Measurements from ENCODE around the gene U2AF2. TPM values are rescaled to one million over a fixed set of nuclear protein-coding genes. Genes with fewer than 3 reads are reported as not detected.
"Not testable (repeated sequence)": the region's sequence is repeated elsewhere in the genome, so short reads cannot be mapped to it uniquely, and the experiment has no call there.

U2AF2 gene
- total RNA-seq, 1 experiment from 2014 or later: 139 TPM

DNA sequence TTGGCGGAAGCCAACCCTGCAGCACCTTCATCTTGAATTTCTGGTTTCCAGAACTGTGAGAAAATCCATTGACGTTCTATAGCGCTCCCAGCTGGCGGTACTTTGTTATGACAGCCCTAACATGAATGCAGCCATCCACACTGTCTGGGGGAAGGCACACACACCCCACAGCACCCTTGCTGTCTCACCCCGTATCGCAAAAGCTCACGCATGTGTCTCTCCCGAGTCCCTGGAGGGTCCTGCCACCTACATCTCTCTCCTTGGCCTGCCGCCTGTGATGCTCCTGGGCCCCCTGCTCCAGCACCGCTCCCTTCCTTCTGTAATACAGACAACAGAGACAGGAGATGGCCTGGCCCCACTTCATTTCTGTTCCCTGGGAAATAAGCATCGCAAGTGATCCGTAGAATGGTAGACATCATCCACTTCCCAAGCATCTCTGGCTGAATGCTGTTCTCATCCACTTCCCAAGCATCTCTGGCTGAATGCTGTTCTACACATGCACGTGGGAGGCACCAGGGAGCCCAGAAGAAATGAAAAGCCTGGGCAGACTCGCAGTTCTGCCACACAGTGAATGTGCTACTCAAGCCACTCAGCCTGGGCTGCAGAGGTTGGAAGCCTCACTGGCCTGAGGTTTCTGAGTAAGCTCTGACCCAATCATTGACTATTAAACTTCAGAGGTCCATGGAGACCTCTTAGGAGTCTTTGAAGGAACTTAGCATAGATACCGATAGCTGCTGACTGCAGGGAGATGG is 49.8 kb downstream of the U2AF2 start:
- in situ Hi-C loops (cut with HindIII; ENCODE audit: low pct_unique_long_range_greater_than_20kb, low sequenced_read_pairs): no loop called here

GRCh38 chr19:55705972-55706371 is 51.1 kb downstream of the U2AF2 start:
- in situ Hi-C loops (cut with HindIII; ENCODE audit: low pct_unique_long_range_greater_than_20kb, low sequenced_read_pairs): no loop called here
- no peak for DNase-seq (ENCODE audit: low read depth, low spot score)

More for the DNA sequence above, 49.8 kb downstream of the U2AF2 start:
- no peak for DNase-seq (ENCODE audit: low read depth, low spot score)

DNA sequence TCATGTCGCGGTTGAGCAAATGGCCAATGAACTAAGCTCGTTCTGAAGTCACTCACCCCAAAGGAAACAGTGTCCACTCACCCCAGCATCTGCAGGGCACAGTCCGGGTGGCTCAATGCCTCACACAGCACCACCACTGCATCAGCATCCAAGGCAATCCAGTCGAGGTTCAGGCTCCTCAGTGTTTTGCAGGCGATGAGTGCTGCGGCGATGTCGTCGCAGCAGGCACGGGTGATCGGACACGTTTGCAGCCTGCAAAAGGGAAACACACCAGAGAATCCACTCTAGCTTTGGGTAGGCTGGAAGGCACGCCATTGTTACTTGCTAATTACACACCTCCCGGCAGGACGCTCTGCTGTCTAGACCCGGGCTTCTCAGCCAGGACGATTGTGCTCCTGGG is 56.9 kb downstream of the U2AF2 start:
- in situ Hi-C loops (cut with HindIII; ENCODE audit: low pct_unique_long_range_greater_than_20kb, low sequenced_read_pairs): no loop called here
- no peak for DNase-seq (ENCODE audit: low read depth, low spot score)

DNA sequence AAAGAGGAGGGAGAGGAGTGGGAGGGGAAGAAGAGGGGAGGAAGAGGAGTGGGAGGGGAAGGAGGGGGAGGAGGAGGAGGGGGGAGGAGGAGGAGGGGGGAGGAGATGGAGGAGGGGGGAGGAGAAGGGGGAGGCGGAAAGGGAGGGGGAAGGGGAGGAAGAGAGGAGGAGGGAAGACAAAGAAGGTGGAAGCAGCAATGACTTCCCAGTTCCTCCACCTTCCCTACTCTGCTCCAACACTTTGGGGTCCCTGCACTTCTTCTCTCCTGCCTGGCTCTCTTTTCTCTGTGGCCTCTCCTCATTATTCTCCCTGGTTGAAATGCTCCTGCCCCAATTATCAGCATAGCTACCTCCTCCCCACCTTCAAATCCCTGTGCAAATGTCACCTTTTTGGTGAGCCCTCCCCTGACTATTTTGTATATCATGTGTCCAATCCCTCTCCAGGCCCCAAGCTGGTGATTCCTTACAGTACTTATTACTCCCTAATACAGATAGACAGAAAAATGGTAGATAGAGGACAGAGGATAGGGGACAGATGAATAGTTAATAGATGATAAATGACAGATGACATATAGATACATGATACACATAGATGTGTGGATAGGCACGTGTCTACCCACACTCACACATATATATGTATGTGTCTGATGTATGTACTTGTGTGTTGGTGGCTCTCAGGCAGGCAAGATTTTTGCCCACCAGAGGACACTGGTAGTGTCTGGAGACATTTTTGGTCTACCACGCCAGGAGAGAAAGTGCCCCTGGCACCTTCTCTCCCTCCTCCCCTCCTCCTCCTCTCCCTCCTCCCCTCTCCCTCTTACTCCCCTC is 58.2 kb downstream of the U2AF2 start:
- no peak for DNase-seq (ENCODE audit: low read depth, low spot score)
- in situ Hi-C loops (cut with HindIII; ENCODE audit: low pct_unique_long_range_greater_than_20kb, low sequenced_read_pairs): no loop called here

DNA sequence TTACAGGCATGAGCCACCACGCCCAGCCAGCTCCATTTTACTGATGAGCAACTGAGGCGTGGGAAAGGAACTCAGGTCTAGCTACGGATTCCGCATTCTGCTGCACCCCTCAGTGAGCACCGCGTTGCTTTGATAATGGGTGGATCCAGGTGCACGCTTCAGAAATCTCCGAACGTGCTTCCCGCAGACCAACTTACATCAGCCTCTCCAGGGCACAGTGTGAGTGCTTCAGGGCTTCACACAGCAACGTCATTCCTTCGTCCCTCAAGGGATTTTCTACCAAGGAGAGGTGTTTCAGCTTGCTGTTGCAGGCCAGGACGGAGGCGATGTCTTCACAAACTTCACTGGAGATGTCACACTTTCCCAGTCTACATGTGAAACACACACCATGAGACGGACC is 61.7 kb downstream of the U2AF2 start:
- DNase-seq (ENCODE audit: low read depth, low spot score): no peak

GRCh38 chr19:55717251-55717650 is 62.4 kb downstream of the U2AF2 start:
- in situ Hi-C loops (cut with HindIII; ENCODE audit: low pct_unique_long_range_greater_than_20kb, low sequenced_read_pairs): no loop called here

More for the DNA sequence above, 61.7 kb downstream of the U2AF2 start:
- in situ Hi-C loops (cut with HindIII; ENCODE audit: low pct_unique_long_range_greater_than_20kb, low sequenced_read_pairs): no loop called here

DNA sequence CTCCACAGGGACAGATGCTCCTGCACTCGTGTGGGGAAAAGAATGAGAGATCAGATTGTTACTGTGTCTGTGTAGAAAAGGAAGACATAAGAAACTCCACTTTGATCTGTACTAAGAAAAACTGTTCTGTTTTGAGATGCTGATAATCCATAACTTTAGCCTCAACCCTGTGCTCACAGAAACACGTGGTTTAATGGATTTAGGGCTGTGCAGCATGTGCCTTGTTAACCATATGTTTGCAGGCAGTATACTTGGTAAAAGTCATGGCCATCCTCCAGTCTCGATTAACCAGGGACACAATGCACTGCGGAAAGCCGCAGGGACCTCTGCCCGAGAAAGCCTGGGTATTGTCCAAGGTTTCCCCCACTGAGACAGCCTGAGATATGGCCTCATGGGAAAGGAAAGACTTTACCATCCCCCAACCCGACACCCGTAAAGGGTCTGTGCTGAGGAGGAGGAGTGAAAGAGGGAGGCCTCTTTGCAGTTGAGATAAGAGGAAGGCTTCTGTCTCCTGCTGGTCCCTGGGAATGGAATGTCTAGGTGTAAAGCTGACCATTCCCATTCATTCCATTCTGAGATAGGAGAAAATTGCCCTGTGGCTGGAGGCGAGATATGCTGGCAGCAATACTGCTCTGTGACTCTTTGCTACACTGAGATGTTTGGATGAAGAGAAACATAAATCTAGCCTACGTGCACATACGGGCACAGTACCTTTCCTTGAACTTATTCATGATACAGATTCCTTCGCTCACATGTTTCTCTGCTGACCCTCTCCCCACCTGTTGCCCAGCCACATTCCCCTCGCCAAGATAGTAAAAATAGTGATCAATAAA is 63.3 kb downstream of the U2AF2 start:
- in situ Hi-C loops (cut with HindIII; ENCODE audit: low pct_unique_long_range_greater_than_20kb, low sequenced_read_pairs); DNase-seq (ENCODE audit: low read depth, low spot score): not testable (repeated sequence)

More at GRCh38 chr19:55717251-55717650, 62.4 kb downstream of the U2AF2 start:
- DNase-seq (ENCODE audit: low read depth, low spot score): no peak

DNA sequence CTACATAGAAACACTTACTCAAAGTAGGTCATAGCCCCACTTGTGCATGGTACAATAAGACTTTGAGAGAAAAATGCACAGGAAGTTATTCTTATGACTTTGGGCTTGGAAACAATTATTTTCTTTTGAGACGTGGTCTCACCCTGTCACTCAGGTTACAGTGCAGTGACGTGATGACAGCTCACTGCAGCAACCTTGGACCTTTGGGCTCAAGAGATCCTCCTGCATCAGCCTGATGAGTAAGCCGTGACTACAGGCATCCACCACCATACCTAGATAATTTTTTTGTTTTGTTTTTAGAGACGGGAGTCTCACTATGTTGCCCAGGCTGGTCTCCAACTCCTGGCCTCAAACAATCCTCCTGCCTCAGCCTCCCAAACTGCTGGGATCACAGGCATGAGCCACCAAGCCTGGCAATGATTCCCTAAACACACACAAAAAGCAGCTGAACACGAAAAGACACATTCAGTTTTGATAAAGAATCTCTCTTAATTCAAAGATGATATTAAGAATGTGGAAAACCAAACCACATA is 65.4 kb downstream of the U2AF2 start:
- in situ Hi-C loops (cut with HindIII; ENCODE audit: low pct_unique_long_range_greater_than_20kb, low sequenced_read_pairs): no loop called here
- no peak for DNase-seq (ENCODE audit: low read depth, low spot score)

- in situ Hi-C loops (cut with HindIII; ENCODE audit: low pct_unique_long_range_greater_than_20kb, low sequenced_read_pairs): no loop called here
- no peak for DNase-seq (ENCODE audit: low read depth, low spot score)
Measured at GRCh38 chr19:55720801-55721200, 66.0 kb downstream of the U2AF2 start.

GRCh38 chr19:55723491-55723890 is 68.7 kb downstream of the U2AF2 start:
- no peak for DNase-seq (ENCODE audit: low read depth, low spot score)
- in situ Hi-C loops (cut with HindIII; ENCODE audit: low pct_unique_long_range_greater_than_20kb, low sequenced_read_pairs): no loop called here

Small RNA genes within 50 kb of the gene (small RNA-seq; reads per million reads assigned to genes)
- 0 reads per million in 2 experiments for gene AC010525.2

Other genes starting within 250 kb of the U2AF2 start
- gene UBE2S, start 247.2 kb upstream of the U2AF2 start, total RNA-seq (2014; rRNA removed; shearing (Covaris generic)): 269 and 276 TPM in 2 replicates
- not detected in 2 replicates for gene SHISA7, start 211.7 kb upstream of the U2AF2 start, total RNA-seq (2014; rRNA removed; shearing (Covaris generic))
- 79.2 and 90.6 TPM in 2 replicates for gene ISOC2, start 193.4 kb upstream of the U2AF2 start, total RNA-seq (2014; rRNA removed; shearing (Covaris generic))
- not detected in 2 replicates for gene C19orf85, start 190.3 kb upstream of the U2AF2 start, total RNA-seq (2014; rRNA removed; shearing (Covaris generic))
- gene ZNF628, start 178.4 kb upstream of the U2AF2 start, total RNA-seq (2014; rRNA removed; shearing (Covaris generic)): 0.71 and 3.1 TPM in 2 replicates
- 11.8 TPM in 2 replicates for gene NAT14, start 169.8 kb upstream of the U2AF2 start, total RNA-seq (2014; rRNA removed; shearing (Covaris generic))
- 0.05 TPM in 1 of 2 replicates, not detected in the other for gene SSC5D, start 166.6 kb upstream of the U2AF2 start, total RNA-seq (2014; rRNA removed; shearing (Covaris generic))
- not detected in 2 replicates for gene SBK2, start 117.9 kb upstream of the U2AF2 start, total RNA-seq (2014; rRNA removed; shearing (Covaris generic))
- not detected in 2 replicates for gene SBK3, start 109.5 kb upstream of the U2AF2 start, total RNA-seq (2014; rRNA removed; shearing (Covaris generic))
- 2.4 and 3.8 TPM in 2 replicates for gene ZNF579, start 74.2 kb upstream of the U2AF2 start, total RNA-seq (2014; rRNA removed; shearing (Covaris generic))
- gene FIZ1, start 55.5 kb upstream of the U2AF2 start, total RNA-seq (2014; rRNA removed; shearing (Covaris generic)): 1.9 and 5.3 TPM in 2 replicates
- 4.7 and 5.5 TPM in 2 replicates for gene ZNF524, start 54.7 kb upstream of the U2AF2 start, total RNA-seq (2014; rRNA removed; shearing (Covaris generic))
- 0.69 and 0.85 TPM in 2 replicates for gene ZNF865, start 49.4 kb upstream of the U2AF2 start, total RNA-seq (2014; rRNA removed; shearing (Covaris generic))
- gene ZNF784, start 30.5 kb upstream of the U2AF2 start, total RNA-seq (2014; rRNA removed; shearing (Covaris generic)): 1.7 and 1.8 TPM in 2 replicates
- gene ZNF580, start 14.0 kb upstream of the U2AF2 start, total RNA-seq (2014; rRNA removed; shearing (Covaris generic)): 2.8 and 4.0 TPM in 2 replicates
- 10.6 and 15.3 TPM in 2 replicates for gene ZNF581, start 11.4 kb upstream of the U2AF2 start, total RNA-seq (2014; rRNA removed; shearing (Covaris generic))
- gene CCDC106, start 6.8 kb upstream of the U2AF2 start, total RNA-seq (2014; rRNA removed; shearing (Covaris generic)): 8.3 and 10.1 TPM in 2 replicates
- 25.3 and 29.0 TPM in 2 replicates for gene EPN1, start 20.2 kb downstream of the U2AF2 start, total RNA-seq (2014; rRNA removed; shearing (Covaris generic))
- gene NLRP9, start 83.4 kb downstream of the U2AF2 start, total RNA-seq (2014; rRNA removed; shearing (Covaris generic)): not detected in 2 replicates
- not detected in 2 replicates for gene RFPL4A, start 104.1 kb downstream of the U2AF2 start, total RNA-seq (2014; rRNA removed; shearing (Covaris generic))
- not detected in 2 replicates for gene RFPL4AL1, start 114.1 kb downstream of the U2AF2 start, total RNA-seq (2014; rRNA removed; shearing (Covaris generic))
- gene NLRP11, start 177.0 kb downstream of the U2AF2 start, total RNA-seq (2014; rRNA removed; shearing (Covaris generic)): 0.21 and 0.37 TPM in 2 replicates
- gene NLRP4, start 181.5 kb downstream of the U2AF2 start, total RNA-seq (2014; rRNA removed; shearing (Covaris generic)): 0.11 and 0.55 TPM in 2 replicates

Measured in SK-MEL-5 (cell line).